IPS-20b (cell line): Measurements from ENCODE around the gene PNPLA4.

Experiments used
- H3K27ac ChIP-seq: one replicate; pipeline ENCODE4 v1.5.1; 2013; ENCODE audit warnings: low read length
- H3K27me3 ChIP-seq: 2 replicates; pipeline ENCODE4 v1.6.1; 2013; ENCODE audit warnings: mild to moderate bottlenecking, low read length, inconsistent platforms; ENCODE audit not compliant: insufficient read depth
- H3K36me3 ChIP-seq: 2 replicates; pipeline ENCODE4 v1.6.1; 2013; ENCODE audit warnings: low read depth, mild to moderate bottlenecking, inconsistent platforms, low read length, moderate library complexity; ENCODE audit not compliant: insufficient read depth
- H3K4me1 ChIP-seq: 2 replicates; pipeline ENCODE4 v1.6.1; 2013; ENCODE audit warnings: mild to moderate bottlenecking, control low read depth, inconsistent platforms, low read length, moderate library complexity; ENCODE audit not compliant: insufficient read depth
- H3K4me3 ChIP-seq: 2 replicates; pipeline ENCODE4 v1.5.1; 2013; ENCODE audit warnings: mild to moderate bottlenecking, low read length, inconsistent platforms
- H3K9ac ChIP-seq: 2 replicates; pipeline ENCODE4 v1.6.1; 2013; ENCODE audit warnings: low read depth, mild to moderate bottlenecking, inconsistent platforms, low read length, moderate library complexity
- H3K9me3 ChIP-seq: 2 replicates; pipeline ENCODE4 v1.6.1; 2013; ENCODE audit warnings: mild to moderate bottlenecking, low read depth, low read length, inconsistent platforms; ENCODE audit not compliant: insufficient read depth

The PNPLA4 gene

GRCh38 chrX:7852166-7852565, 75.0 kb downstream of the PNPLA4 start:
- Histone ChIP-seq H3K27ac (no peak overlapping the region), H3K4me1 (no peaks in the 10 kb centered on the region), H3K9me3 (no peaks in the 10 kb centered on the region), H3K4me3 (no peak overlapping the region), H3K9ac (no peak overlapping the region), H3K36me3 (no peaks in the 10 kb centered on the region), H3K27me3 (no peaks in the 10 kb centered on the region)
